IPS-11a (cell line): ENCODE measurements around the gene ING3.

Experiments used
- H3K4me3 ChIP-seq: one replicate; pipeline ENCODE4 v1.5.1; 2013; ENCODE audit warnings: low read depth, low read length, control low read depth

The ING3 gene

GRCh38 chr7:120988591-120989256, 38.1 kb downstream of the ING3 start, which contains the start of gene CPED1:
TSS of gene CPED1 (plus strand) at chr7:120988711. CDS start at chr7:120989622, 911 bp downstream.
- peak within 1 kb of the TSS; percentile 17 for H3K4me3 ChIP-seq

- H3K4me3 ChIP-seq, result no peak overlapping the region
Observed at GRCh38 chr7:120989257-120990220, 39.0 kb downstream of the ING3 start.

GRCh38 chr7:120990468-120991118, 40.0 kb downstream of the ING3 start:
- H3K4me3 ChIP-seq, result no peak overlapping the region

GRCh38 chr7:120991161-120991560, 40.6 kb downstream of the ING3 start:
- no peak overlapping the region for H3K4me3 ChIP-seq

- no peak overlapping the region for H3K4me3 ChIP-seq
Observed at GRCh38 chr7:120991581-120991980, 41.0 kb downstream of the ING3 start.

GRCh38 chr7:120992272-120992964, 41.8 kb downstream of the ING3 start:
- H3K4me3 ChIP-seq, result no peak overlapping the region

- H3K4me3 ChIP-seq, result no peak overlapping the region
Observed at GRCh38 chr7:120992965-120993494, 42.5 kb downstream of the ING3 start.

- no peak overlapping the region for H3K4me3 ChIP-seq
Observed at GRCh38 chr7:120993553-120994191, 43.1 kb downstream of the ING3 start.

GRCh38 chr7:120994512-120995410, 44.2 kb downstream of the ING3 start:
- no peak overlapping the region for H3K4me3 ChIP-seq

GRCh38 chr7:120995654-120996053, 45.1 kb downstream of the ING3 start:
- no peak overlapping the region for H3K4me3 ChIP-seq

- no peak overlapping the region for H3K4me3 ChIP-seq
Observed at GRCh38 chr7:120996333-120996987, 45.9 kb downstream of the ING3 start.

GRCh38 chr7:120996988-120997345, 46.4 kb downstream of the ING3 start:
- H3K4me3 ChIP-seq, result no peak overlapping the region

GRCh38 chr7:120997882-120998474, 47.4 kb downstream of the ING3 start:
- no peak overlapping the region for H3K4me3 ChIP-seq

- no peak overlapping the region for H3K4me3 ChIP-seq
Observed at GRCh38 chr7:120998520-120998919, 47.9 kb downstream of the ING3 start.

- H3K4me3 ChIP-seq, result no peak overlapping the region
Observed at GRCh38 chr7:120998996-120999565, 48.5 kb downstream of the ING3 start.

GRCh38 chr7:121000081-121000983, 49.8 kb downstream of the ING3 start:
- H3K4me3 ChIP-seq, result no peak overlapping the region
